ENCODE data around the gene SAMD4A.
A peak's percentile ranks its signal among the peaks of the same experiment; 100 is the strongest.

Gene SAMD4A, protein sequence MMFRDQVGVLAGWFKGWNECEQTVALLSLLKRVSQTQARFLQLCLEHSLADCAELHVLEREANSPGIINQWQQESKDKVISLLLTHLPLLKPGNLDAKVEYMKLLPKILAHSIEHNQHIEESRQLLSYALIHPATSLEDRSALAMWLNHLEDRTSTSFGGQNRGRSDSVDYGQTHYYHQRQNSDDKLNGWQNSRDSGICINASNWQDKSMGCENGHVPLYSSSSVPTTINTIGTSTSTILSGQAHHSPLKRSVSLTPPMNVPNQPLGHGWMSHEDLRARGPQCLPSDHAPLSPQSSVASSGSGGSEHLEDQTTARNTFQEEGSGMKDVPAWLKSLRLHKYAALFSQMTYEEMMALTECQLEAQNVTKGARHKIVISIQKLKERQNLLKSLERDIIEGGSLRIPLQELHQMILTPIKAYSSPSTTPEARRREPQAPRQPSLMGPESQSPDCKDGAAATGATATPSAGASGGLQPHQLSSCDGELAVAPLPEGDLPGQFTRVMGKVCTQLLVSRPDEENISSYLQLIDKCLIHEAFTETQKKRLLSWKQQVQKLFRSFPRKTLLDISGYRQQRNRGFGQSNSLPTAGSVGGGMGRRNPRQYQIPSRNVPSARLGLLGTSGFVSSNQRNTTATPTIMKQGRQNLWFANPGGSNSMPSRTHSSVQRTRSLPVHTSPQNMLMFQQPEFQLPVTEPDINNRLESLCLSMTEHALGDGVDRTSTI

DNA sequence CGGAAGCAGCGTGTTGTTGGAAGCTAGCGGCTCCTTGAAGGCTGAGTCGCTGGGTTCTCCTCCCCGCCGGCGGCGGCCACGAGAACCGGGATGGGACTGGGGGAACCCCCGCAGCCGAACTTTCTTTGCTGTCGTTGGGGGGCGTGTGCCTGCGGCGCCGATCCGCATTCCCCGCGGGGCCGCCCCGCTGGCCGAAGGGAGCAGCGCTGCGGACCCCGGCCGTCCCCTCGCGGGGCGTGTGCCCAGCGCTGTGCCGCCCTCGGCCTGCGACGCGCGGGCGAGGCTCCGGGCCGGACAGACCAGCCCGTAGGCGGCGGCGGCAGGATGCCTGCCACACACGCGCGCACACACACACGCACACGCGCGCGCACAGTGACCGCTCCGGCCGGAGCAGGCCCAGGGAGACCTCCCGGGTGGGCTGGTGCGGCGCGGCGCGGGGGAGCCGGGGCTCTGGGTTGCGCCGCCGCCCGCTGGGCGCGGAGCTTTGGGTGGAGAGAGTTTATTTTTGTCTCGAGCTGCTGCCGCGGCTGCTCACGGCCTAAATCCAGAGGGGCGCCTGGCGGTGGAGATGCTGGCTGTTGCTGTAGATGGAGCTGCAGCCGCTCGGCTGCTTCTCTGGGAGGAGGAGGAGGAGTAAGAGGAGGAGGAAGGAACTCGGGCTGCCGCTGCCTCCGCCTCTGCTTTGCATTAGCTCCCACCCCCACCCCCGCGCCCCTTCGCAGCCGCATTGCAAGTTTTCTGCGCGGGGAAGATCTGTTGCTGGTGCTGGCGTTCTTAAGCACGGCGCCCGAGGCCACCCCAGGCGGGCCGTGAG is at the start of gene SAMD4A:
SAMD4A (plus strand) TSS at position 719 of the 814 bp plus-strand sequence. CDS start 789 bp downstream, outside the sequence.
- DNase-seq (ENCODE audit: low read depth): peak; percentile 66
- in situ Hi-C loops (cut with HindIII; ENCODE audit: low sequenced_read_pairs): loop anchor here (5.0 kb wide), 1 partner anchor 86 kb away; no protein-coding TSS in a partner anchor

DNA sequence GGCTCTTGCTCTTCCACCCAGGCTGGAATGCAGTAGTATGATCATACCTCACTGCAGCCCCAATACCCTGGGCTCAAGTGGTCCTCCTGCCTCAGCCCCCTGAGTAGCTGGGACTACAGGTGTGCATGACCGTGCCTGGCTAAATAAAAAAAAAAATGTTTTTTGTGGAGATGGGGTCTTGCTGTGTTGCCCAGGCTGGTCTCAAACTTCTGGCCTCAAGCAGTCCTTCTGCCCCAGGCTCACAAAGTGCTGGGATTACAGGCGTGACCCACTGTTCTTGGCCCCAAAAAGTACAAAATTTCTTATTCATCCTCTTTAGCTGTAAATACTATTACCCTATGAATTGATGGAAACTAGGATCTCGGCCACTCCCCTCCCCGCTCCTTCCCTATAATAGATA is 42.5 kb upstream of the SAMD4A start:
- H3K4me3 ChIP-seq (ENCODE audit: low read depth, low read length): no peak overlapping the region
- in situ Hi-C loops (cut with HindIII; ENCODE audit: low sequenced_read_pairs): no loop called here
- TF ChIP-seq, protein P1, sequence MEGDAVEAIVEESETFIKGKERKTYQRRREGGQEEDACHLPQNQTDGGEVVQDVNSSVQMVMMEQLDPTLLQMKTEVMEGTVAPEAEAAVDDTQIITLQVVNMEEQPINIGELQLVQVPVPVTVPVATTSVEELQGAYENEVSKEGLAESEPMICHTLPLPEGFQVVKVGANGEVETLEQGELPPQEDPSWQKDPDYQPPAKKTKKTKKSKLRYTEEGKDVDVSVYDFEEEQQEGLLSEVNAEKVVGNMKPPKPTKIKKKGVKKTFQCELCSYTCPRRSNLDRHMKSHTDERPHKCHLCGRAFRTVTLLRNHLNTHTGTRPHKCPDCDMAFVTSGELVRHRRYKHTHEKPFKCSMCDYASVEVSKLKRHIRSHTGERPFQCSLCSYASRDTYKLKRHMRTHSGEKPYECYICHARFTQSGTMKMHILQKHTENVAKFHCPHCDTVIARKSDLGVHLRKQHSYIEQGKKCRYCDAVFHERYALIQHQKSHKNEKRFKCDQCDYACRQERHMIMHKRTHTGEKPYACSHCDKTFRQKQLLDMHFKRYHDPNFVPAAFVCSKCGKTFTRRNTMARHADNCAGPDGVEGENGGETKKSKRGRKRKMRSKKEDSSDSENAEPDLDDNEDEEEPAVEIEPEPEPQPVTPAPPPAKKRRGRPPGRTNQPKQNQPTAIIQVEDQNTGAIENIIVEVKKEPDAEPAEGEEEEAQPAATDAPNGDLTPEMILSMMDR (IDR thresholded peaks at IDR 0.05; ENCODE audit: low read depth, low read length, missing control alignments): no peak
- no peak for DNase-seq (ENCODE audit: low read depth)

More for the DNA sequence above, at the start of gene SAMD4A:
- peak within 1 kb of the TSS; percentile 74 for H3K4me3 ChIP-seq (ENCODE audit: low read depth, low read length)
- TF ChIP-seq, protein P1 (IDR thresholded peaks at IDR 0.05; ENCODE audit: low read depth, low read length, missing control alignments): peak; percentile 19

DNA sequence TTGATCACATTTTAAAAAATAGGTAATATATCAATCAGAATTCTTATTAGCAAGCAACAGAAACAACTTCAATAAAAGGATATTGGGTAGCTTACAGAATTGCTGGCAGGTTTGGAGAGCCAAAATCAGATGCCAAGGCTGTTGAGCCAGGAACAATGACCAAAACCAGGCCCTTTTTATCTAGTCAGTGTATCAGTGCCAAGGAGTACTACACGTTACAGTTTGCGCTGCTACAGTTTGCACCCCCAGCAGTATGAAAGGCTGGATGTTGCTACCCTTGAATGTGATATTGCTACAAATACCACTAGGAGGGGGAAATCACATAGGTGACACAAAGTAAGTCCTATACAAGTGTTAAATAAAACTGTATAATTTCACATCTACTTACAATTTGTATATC is 38.0 kb upstream of the SAMD4A start:
- TF ChIP-seq, protein P1 (IDR thresholded peaks at IDR 0.05; ENCODE audit: low read depth, low read length, missing control alignments): no peak
- in situ Hi-C loops (cut with HindIII; ENCODE audit: low sequenced_read_pairs): no loop called here
- DNase-seq (ENCODE audit: low read depth): no peak
- H3K4me3 ChIP-seq (ENCODE audit: low read depth, low read length): no peak overlapping the region

DNA sequence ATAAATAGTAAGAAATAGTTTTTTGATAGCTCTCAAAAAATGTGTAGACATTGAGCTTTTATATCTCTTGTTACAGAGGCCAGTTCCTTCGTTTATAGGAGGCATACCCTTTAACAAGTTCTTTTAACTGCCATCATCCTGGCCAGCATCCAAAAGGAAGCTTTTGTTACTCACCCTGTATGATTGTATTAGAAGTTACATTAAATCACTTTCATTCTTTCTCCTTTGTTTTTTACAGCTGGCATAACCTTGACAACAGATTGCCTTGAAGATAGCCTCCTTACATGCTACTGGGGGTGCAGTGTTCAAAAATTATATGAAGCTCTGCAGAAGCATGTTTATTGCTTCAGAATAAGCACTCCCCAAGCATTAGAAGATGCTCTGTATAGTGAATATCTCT is 37.1 kb upstream of the SAMD4A start:
- TF ChIP-seq, protein P1 (IDR thresholded peaks at IDR 0.05; ENCODE audit: low read depth, low read length, missing control alignments): no peak
- peak; percentile 15 for DNase-seq (ENCODE audit: low read depth)
- in situ Hi-C loops (cut with HindIII; ENCODE audit: low sequenced_read_pairs): no loop called here
- no peak overlapping the region for H3K4me3 ChIP-seq (ENCODE audit: low read depth, low read length)

DNA sequence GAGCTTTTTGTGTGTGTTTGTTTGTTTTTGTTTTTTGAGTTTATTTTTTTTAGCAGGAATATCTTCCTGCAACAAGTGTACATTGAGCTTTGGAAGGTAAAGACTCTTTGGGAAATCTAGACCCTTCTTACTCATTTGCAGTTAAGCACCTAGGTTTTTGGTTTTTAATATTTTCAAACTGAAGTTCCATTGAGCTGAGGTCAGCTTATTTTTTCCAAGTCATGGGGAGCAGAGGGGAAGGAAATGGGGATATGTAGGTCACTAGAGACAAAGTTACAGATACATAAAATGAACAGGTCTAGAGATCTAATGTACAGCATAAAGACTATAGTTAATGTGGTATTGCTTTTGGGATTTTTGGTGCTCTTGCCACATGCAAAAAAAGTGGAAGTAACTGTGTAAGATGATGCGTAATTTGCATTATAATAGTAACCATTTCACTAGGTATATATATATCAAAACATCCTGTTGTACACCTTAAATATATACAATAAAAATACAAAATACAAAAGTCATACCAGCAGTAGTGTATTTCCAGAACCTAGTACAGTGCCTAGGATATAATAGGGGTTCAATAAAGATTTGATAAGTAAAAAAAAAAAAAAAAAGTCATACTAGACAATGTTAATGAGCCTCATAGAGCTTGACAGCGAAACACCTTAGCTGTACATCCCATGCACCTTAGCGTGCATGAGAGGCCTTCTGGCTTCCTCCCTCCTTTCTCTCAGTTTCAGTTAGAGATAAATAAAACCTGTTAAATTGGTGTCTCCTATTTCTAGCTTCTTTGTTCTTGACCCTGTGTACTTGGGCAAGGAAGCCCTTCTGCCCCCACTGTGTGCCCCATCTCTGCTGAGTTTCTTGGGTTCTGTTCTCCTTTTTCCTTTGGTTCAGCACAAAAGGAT is 34.6 kb upstream of the SAMD4A start:
- in situ Hi-C loops (cut with HindIII; ENCODE audit: low sequenced_read_pairs): no loop called here
- TF ChIP-seq, protein P1 (IDR thresholded peaks at IDR 0.05; ENCODE audit: low read depth, low read length, missing control alignments): no peak
- no peak for DNase-seq (ENCODE audit: low read depth)
- no peak overlapping the region for H3K4me3 ChIP-seq (ENCODE audit: low read depth, low read length)
